DMS153 (cell line): ENCODE results near the gene CYP2E1.
"Not testable (repeated sequence)": the region's sequence is repeated elsewhere in the genome, so short reads cannot be mapped to it uniquely, and the experiment has no call there.

Experiments
- DNase-seq: peaks from one replicate; lab custom pipeline; 2025; lab: John Stamatoyannopoulos, UW

The CYP2E1 gene

GRCh38 chr10:133526957-133527588 is at the start of gene CYP2E1:
CYP2E1 (plus strand) TSS chr10:133527363; CDS start chr10:133527396, 33 bp downstream.
- DNase-seq, result peak; percentile 23

- no peak for DNase-seq
Measured at GRCh38 chr10:133481086-133481643, 46.0 kb upstream of the CYP2E1 start.

- no peak for DNase-seq
Measured at GRCh38 chr10:133481657-133482056, 45.5 kb upstream of the CYP2E1 start.

- DNase-seq, result no peak
Measured at GRCh38 chr10:133484818-133485217, 42.3 kb upstream of the CYP2E1 start.

DNA sequence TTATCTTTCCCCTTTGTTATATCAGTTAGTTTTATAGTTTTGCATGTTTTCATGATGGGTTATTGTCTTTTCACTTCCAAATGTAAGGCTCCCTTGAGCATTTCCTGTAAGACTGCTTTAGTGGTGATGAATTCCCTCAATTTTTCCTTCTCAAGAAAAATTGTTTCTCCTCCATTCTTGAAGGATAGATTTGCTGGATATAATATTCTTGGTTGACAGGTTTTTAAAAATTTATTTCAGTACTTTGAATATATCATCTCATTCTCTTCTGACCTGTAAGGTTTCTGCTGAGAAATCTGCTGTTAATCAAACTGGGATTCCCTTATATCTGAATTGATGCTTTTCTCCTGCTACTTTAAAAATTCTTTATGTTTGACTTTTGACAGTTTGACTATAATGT is 40.1 kb upstream of the CYP2E1 start:
- no peak for DNase-seq

DNA sequence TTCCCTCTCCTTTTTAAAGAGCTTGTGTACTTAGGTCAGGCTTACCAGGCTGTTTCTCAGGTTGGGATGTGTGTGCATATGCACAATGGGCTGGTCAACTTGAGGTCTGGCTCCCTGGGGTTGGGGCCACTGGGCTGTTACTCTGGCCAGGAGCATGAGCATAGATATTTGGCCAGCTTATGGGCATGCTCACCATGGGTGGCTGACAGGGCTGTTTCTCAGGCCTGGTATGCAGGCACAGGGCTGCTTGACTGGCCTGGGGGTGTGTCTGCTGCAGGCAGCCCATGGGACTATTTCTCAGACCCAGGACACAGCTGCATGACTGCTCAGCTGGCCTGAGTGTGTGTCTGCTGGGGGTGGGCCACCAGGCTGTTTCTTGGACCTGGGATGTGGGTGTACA is 38.8 kb upstream of the CYP2E1 start:
- no peak for DNase-seq

GRCh38 chr10:133489816-133490588 is 37.2 kb upstream of the CYP2E1 start:
- no peak for DNase-seq

GRCh38 chr10:133493562-133493961 is 33.6 kb upstream of the CYP2E1 start:
- not testable (repeated sequence) for DNase-seq

- not testable (repeated sequence) for DNase-seq
Measured at GRCh38 chr10:133497363-133497762, 29.8 kb upstream of the CYP2E1 start.

- DNase-seq, result not testable (repeated sequence)
Measured at GRCh38 chr10:133499176-133499575, 28.0 kb upstream of the CYP2E1 start.

GRCh38 chr10:133500897-133501296 is 26.3 kb upstream of the CYP2E1 start:
- DNase-seq, result not testable (repeated sequence)

DNA sequence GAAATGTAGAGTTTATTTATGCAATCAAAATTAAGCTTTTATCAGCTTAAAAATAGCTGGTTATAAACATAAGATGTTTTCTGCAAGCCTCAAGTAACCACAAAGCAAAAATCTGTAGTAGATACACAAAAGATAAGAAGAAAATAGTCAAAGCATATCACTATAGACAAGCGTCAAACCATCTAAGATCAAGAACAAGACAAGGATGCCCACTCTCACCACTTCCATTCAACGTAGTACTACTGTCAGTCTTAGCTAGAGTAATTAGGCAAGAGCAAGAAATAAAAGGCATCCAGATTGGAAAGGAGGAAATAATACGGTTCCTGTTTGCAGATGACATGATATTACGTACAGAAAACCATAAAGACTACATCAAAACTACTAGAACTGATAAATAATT is 17.5 kb upstream of the CYP2E1 start:
- DNase-seq, result no peak

DNA sequence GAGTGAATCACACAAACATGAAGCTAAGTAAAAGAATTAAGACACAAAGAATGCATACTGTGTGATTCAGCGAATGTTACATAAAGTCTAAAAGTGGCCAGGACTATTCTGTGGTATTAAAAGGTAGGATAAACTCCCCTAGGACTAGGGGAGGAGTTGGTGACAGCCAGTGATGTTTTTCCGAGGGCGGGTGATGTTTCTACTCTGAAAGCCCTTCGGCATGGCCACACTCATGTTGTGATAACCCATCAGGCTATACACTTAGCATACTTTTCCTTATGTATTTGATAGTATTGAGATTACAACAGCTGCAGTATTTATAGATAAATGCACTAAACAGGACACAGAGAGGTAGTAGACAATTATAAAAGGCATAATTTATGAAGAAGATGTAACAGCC is 15.8 kb upstream of the CYP2E1 start:
- no peak for DNase-seq

- no peak for DNase-seq
Measured at GRCh38 chr10:133511907-133512528, 15.1 kb upstream of the CYP2E1 start.

DNA sequence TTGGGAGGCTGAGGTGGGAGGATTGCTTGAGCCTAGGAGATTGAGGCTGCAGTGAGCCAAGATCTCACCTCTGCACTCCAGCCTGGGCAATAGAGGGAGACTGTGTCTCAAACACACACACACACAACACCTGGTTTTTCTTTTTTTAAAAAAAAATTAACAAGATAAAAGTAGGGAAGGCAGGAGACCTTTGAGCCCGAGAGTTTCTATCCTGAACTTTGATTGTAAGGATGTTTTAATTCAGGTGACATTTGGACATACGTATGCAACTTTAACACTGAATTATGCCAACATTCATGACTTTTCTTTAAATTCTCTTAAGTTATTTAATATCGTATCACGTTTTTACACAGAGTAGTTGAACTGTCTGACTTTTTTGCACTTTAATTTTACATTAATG is 11.7 kb upstream of the CYP2E1 start:
- DNase-seq, result no peak

DNA sequence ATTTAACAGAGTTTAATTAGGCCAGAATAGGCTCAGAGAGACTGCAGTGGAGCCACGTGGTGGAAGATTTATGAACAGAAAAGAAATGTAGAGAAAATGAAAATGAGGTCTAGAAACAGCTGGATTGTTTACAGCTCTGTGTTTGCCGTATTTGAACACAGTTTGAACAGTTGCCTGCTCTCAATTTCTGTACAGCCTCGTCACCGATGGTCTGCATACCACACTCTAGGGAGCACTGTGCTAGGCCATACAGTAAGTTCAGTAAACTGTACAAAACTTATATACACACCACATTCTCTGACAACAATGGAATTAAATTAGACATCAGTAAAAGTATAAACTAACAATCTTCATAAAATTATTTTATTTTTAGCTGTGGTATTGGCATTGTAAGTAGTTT is 11.1 kb upstream of the CYP2E1 start:
- DNase-seq, result no peak

DNA sequence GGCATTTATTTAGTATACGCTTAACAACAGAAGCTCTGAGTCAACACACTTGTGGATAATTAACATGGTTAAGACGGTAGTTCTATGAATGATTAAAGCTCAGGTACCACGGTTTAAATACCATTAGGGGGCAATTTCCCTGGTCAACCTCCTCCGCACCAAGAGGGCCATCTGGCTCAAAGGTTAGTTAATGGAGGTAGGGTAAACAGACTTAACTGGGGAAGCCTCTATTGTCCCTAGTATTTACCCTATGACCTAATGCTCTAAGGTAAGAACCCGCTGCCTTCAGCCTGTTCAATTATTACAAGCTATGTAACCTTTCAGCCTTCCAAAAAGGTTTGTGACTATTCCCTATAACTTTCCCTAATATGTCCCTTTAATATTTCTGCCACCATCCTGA is 8.6 kb upstream of the CYP2E1 start:
- DNase-seq, result peak; percentile 95

- peak; percentile 40 for DNase-seq
Measured at GRCh38 chr10:133520193-133520738, 6.9 kb upstream of the CYP2E1 start.

GRCh38 chr10:133523631-133524203 is 3.4 kb upstream of the CYP2E1 start:
- DNase-seq, result no peak

DNA sequence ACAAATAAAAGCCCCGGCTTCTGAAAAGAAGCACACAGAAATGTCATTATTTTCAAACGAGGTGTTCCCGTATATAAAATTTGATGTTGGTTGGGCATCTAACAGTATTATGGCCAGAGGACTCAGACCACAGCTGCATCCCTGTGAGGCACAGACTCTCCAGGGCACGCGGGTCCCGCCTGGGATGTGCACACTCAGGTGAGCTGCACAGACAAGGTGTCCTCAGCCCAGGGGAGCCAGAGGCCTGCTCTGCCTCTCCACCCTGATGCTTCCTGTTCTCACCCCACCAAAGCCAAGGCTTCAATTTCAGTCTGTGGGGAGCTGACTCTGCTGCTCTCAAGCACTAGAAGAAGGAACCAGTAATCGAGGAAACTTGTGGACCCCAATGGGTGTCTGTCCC is 1.7 kb upstream of the CYP2E1 start:
- DNase-seq, result no peak

- DNase-seq, result peak; percentile 69
Measured at GRCh38 chr10:133527771-133528271, 658 bp downstream of the CYP2E1 start.

- DNase-seq, result peak; percentile 24
Measured at GRCh38 chr10:133528296-133528844, 1.2 kb downstream of the CYP2E1 start.
